ENCODE measurements around the gene MTCH1.

DNA sequence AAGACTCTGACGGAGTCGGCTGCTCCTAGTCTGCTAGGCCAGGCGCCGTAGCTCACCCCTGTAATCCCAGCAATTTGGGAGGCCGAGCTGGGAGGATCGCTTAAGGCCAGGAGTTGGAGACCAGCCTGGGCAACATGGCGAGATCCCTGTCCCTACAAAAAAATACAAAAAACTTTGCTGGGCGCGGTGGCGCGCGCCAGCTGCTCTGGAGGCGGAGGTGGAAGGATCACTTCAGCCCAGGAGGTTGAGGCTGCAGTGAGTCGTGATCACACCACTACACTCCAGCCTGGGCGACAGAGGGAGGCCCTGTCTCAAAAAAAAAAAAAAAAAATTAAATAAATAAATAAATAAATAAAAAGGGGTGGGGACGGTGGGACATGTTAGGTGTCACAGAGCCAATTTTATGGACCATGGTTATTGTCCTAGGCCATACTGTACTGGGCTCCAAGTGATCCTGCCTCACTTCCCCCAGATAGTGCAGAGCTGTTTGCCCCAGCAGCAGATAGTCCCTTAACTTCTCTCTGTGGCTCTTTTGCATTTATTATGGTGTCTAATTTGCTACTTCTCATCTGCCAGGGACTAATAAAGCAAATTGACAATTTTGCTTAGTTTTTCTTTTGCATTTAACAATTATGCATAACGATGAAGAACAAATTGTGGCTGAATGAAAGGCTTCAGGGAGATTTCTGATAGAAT, 26.3 kb downstream of the MTCH1 start:
- TF ChIP-seq POLR2A (IDR thresholded peaks at IDR 0.05; ENCODE audit: low read length) (no peak), GATA1 (IDR thresholded peaks at IDR 0.05; ENCODE audit: low read depth, low read length) (no peak)
